SK-N-SH (cell line): ENCODE results near the gene GMPPB.

Experiments used
- EZH2phosphoT487 ChIP-seq: fragments of 200-600 bp; sonication (generic); IDR thresholded peaks from 2 replicates; pipeline ENCODE4 v1.6.1; 2017; ENCODE audit warnings: low read depth, mixed run types, mild to moderate bottlenecking, antibody characterized with exemption, moderate library complexity, borderline replicate concordance
- FOXJ3 ChIP-seq: sonication (generic); formaldehyde crosslinking; IDR thresholded peaks from 2 replicates; pipeline ENCODE4 v1.5.1; 2020; ENCODE audit warnings: mild to moderate bottlenecking, missing genetic modification reagents
- MXI1 ChIP-seq: IDR thresholded peaks from 2 replicates; pipeline ENCODE4 v1.6.1; 2012; ENCODE audit warnings: mild to moderate bottlenecking, low read depth, low read length, improper control_type of control experiment
- TAF1 ChIP-seq: IDR thresholded peaks from 2 replicates; pipeline ENCODE4 v1.6.1; 2012; ENCODE audit warnings: low read depth, mild to moderate bottlenecking, low read length, moderate library complexity, borderline replicate concordance
- TCF12 ChIP-seq: IDR thresholded peaks from 2 replicates; pipeline ENCODE4 v1.4.0; 2012
- TF ChIP-seq, protein P1 (sequence below): fragments of 200-600 bp; sonication (generic); IDR thresholded peaks from 2 replicates; pipeline ENCODE4 v1.6.1; 2017; ENCODE audit warnings: antibody characterized with exemption, mild to moderate bottlenecking, moderate library complexity
- TF ChIP-seq, protein P2 (sequence below): IDR thresholded peaks from 2 replicates; pipeline ENCODE4 v1.4.0; 2012; ENCODE audit warnings: low read depth, borderline replicate concordance
- TF ChIP-seq, protein P3 (sequence below): fragments of 150-350 bp; IDR thresholded peaks from 2 replicates; pipeline ENCODE4 v1.6.1; 2017; ENCODE audit warnings: antibody characterized with exemption, low read length, low read depth, borderline replicate concordance

DNA sequence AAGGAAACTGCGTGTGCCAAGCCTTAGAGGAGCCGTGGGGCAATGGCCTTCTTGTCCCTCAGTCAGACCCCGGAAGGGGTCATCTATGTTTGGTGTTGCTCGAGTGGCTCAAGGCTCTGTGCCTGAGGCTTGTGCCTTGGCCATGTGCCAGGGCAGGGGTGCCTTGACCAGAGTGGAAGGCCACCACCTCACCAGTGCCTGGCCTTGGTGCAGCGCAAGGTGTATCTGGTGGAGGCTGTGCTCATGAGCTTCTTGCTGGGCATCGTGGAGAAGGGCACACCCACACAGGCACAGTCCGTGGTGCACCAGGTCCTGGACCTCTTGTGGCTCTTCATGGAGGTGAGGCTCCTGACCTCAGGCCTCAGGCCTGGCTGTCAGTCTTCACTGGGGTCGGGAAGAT, 23.7 kb downstream of the GMPPB start:
- no peak for TF ChIP-seq FOXJ3
- no peak for TF ChIP-seq EZH2phosphoT487
- TF ChIP-seq, protein P1, sequence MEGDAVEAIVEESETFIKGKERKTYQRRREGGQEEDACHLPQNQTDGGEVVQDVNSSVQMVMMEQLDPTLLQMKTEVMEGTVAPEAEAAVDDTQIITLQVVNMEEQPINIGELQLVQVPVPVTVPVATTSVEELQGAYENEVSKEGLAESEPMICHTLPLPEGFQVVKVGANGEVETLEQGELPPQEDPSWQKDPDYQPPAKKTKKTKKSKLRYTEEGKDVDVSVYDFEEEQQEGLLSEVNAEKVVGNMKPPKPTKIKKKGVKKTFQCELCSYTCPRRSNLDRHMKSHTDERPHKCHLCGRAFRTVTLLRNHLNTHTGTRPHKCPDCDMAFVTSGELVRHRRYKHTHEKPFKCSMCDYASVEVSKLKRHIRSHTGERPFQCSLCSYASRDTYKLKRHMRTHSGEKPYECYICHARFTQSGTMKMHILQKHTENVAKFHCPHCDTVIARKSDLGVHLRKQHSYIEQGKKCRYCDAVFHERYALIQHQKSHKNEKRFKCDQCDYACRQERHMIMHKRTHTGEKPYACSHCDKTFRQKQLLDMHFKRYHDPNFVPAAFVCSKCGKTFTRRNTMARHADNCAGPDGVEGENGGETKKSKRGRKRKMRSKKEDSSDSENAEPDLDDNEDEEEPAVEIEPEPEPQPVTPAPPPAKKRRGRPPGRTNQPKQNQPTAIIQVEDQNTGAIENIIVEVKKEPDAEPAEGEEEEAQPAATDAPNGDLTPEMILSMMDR = no peak
- no peak for TF ChIP-seq TCF12
- no peak for TF ChIP-seq TAF1
- TF ChIP-seq, protein P2, sequence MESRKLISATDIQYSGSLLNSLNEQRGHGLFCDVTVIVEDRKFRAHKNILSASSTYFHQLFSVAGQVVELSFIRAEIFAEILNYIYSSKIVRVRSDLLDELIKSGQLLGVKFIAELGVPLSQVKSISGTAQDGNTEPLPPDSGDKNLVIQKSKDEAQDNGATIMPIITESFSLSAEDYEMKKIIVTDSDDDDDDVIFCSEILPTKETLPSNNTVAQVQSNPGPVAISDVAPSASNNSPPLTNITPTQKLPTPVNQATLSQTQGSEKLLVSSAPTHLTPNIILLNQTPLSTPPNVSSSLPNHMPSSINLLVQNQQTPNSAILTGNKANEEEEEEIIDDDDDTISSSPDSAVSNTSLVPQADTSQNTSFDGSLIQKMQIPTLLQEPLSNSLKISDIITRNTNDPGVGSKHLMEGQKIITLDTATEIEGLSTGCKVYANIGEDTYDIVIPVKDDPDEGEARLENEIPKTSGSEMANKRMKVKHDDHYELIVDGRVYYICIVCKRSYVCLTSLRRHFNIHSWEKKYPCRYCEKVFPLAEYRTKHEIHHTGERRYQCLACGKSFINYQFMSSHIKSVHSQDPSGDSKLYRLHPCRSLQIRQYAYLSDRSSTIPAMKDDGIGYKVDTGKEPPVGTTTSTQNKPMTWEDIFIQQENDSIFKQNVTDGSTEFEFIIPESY = no peak
- TF ChIP-seq MXI1 = no peak
- TF ChIP-seq, protein P3, sequence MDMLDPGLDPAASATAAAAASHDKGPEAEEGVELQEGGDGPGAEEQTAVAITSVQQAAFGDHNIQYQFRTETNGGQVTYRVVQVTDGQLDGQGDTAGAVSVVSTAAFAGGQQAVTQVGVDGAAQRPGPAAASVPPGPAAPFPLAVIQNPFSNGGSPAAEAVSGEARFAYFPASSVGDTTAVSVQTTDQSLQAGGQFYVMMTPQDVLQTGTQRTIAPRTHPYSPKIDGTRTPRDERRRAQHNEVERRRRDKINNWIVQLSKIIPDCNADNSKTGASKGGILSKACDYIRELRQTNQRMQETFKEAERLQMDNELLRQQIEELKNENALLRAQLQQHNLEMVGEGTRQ = no peak
